Mesodermal cell (in vitro differentiated cells): ENCODE measurements around the gene TFDP2.
"Not testable (repeated sequence)": the region's sequence is repeated elsewhere in the genome, so short reads cannot be mapped to it uniquely, and the experiment has no call there.

Experiments used
- H3K27ac ChIP-seq: 2 replicates; pipeline ENCODE4 v1.7.0; 2013; ENCODE audit warnings: mild to moderate bottlenecking, low read depth, low read length, moderate library complexity; ENCODE audit not compliant: severe bottlenecking
- H3K36me3 ChIP-seq: 2 replicates; pipeline ENCODE4 v1.7.1; 2013; ENCODE audit warnings: mild to moderate bottlenecking, low read length, moderate library complexity; ENCODE audit not compliant: control insufficient read depth, insufficient read depth
- H3K4me1 ChIP-seq: one replicate; pipeline ENCODE4 v1.7.1; 2013; ENCODE audit warnings: mild to moderate bottlenecking, low read length; ENCODE audit not compliant: insufficient read depth, control insufficient read depth, poor library complexity, severe bottlenecking
- H3K4me3 ChIP-seq: 2 replicates; pipeline ENCODE4 v1.7.0; 2013; ENCODE audit warnings: low read length, control low read depth, mild to moderate bottlenecking; ENCODE audit not compliant: insufficient read depth, poor library complexity, severe bottlenecking; ENCODE audit errors: extremely low read depth
- H3K9me3 ChIP-seq: 2 replicates; pipeline ENCODE4 v1.7.1; 2013; ENCODE audit warnings: mild to moderate bottlenecking, low read length, moderate library complexity; ENCODE audit not compliant: control insufficient read depth
- WGBS, 2 experiments: methylation state at CpG; one replicate each; pipeline ENCODE4 v1.1.5; 2013; ENCODE audit warnings: missing lambda C conversion rate in 2 of 2; ENCODE audit not compliant: insufficient coverage in 2 of 2; 5-methylcytosine and 5-hydroxymethylcytosine counted together

TFDP2 gene

DNA sequence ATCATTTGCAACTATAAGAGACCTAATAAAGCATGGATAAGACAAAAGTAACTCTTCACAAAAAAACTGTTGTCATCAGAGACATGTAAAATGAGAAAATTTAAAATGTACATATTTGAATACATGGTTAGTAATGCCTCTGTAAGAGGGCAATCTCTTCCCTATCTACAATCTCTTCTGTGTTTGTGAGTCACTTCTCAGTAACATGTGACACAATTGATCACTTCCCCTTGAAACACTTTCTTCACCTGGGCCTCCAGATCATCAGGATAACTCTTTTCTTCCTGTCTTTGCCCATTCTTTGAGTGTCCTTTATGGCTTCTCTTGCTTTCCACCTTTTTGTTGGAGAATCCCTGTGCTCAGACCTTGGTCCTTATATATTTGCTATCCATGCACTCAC lies 50.4 kb downstream of the TFDP2 start:
- no peaks in the 10 kb centered on the region for H3K4me1 ChIP-seq
- H3K4me3 ChIP-seq, result no peak overlapping the region
- no peaks in the 10 kb centered on the region for H3K36me3 ChIP-seq
- no peak overlapping the region for H3K27ac ChIP-seq
- no peaks in the 10 kb centered on the region for H3K9me3 ChIP-seq

DNA sequence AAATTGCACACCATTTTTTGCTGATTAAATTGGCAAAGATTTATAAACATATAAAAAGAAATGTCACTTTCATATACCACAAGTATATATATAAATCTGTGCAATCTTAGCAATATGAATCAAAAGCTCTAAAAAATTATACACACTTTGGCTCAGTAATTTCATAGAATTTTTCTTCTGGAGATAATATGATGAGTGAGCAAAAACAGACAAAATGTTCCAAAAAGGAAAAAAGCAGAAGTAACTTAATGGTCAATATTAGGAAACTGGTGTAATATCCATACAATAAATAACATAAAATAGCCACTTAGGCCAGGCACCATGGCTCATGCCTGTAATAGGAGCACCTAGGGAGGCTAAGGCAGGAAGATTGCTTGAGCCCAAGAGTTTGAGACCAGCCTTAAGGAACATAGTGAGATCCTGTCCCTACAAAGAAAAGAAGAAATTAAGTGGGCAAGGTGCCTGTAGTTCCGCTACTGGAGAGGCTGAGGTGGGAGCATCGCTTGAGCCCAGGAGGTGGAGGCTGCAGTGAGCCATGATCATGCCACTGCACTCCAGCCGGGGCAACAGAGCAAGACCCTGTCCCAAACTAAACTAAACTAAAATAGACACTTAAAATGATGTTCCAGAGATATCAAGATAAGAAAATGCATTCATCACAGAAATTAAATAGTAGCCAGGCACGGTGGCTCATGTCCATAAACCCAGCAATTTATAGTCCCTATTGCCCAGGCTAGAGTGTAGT lies 52.1 kb downstream of the TFDP2 start:
- H3K27ac ChIP-seq, result no peak overlapping the region
- H3K9me3 ChIP-seq, result no peaks in the 10 kb centered on the region
- H3K4me3 ChIP-seq, result no peak overlapping the region
- H3K4me1 ChIP-seq, result no peaks in the 10 kb centered on the region
- H3K36me3 ChIP-seq, result no peaks in the 10 kb centered on the region
- 94 to 96% methylated on average over 2 to 3 of the region's 4 CpGs for WGBS, 2 experiments

DNA sequence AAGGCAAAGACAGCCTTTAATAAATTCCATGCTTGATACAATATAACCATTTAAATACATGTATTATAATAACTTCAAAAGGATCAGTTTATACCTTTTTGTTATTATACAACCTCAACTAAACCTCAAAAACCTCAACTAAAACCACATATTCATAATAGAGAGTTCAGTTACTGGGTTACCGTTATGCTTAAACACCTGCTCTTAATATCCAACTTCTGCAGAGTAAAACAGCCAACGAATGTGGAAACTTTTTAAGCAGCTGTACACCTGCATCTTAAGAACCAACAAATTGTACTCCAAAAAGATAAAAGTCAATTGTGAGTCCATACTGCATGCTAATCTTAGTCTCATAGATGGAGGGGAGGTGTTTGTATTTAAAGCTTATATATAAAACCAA lies 53.5 kb downstream of the TFDP2 start:
- Histone ChIP-seq H3K4me3 (no peak overlapping the region), H3K9me3 (no peaks in the 10 kb centered on the region), H3K4me1 (no peaks in the 10 kb centered on the region), H3K27ac (no peak overlapping the region), H3K36me3 (no peaks in the 10 kb centered on the region)
- whole genome bisulfite sequencing, 2 experiments, result 94 to 100% methylated on average over 2 of the region's 2 CpGs

DNA sequence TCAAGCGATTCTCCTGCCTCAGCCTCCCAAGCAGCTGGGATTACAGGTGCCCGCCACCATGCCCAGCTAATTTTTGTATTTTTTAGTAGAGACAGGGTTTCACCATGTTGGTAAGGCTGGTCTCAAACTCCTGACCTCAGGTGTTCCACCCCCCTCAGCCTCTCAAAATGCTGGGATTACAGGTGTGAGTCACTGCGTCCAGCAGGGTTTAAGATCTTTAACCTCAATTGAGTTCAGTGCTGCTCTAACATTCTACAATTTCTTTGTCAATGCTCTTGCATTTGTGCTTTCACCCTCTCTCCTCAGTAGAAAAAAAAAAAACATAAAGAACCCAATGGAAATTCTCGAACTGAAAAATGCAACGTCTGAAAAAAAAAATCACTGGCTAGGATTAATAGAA lies 60.4 kb downstream of the TFDP2 start:
- H3K36me3 ChIP-seq, H3K27ac ChIP-seq, H3K4me3 ChIP-seq, H3K9me3 ChIP-seq, H3K4me1 ChIP-seq: not testable (repeated sequence)
- 76 to 93% methylated on average over 3 to 5 of the region's 5 CpGs for WGBS, 2 experiments

DNA sequence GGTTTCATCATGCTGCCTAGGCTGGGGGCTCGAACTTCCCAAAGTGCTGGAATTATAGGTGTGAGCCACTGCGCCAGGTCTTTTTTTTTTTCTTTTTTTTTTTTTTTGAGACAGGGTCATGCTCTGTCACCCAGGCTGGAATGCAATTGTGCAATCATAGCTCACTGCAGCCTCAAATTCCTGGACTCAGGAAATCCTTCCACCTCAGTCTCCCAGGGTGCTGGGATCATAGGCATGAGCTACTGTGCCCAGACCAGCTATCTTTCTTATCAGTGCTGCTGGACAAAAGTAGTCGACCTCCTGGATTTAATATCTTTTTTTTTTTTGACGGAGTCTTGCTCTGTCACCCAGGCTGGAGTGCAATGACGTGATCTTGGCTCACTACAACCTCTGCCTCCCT lies 60.8 kb downstream of the TFDP2 start:
- H3K36me3 ChIP-seq, result no peaks in the 10 kb centered on the region
- H3K27ac ChIP-seq, result no peak overlapping the region
- WGBS, 2 experiments, result 75 to 89% methylated on average over 3 to 5 of the region's 5 CpGs
- no peaks in the 10 kb centered on the region for H3K9me3 ChIP-seq
- no peak overlapping the region for H3K4me3 ChIP-seq
- no peaks in the 10 kb centered on the region for H3K4me1 ChIP-seq

DNA sequence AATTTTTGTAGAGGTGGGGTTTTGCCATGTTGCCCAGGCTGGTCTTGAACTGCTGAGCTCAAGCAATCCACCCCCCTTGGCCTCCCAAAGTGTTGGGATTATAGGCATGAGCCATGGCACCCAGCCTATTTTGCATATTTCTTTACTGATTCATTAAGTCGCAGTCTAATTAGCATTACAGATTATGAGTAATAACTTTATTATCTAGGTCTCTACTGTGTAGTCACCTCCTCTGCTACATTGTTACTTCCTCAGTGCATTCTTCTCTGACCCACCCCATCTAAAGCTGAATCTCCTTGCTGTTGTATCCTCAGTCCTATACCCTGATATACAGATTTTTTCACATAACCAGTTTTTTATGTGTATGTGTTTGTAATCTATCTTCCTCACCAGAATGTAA lies 61.7 kb downstream of the TFDP2 start:
- H3K27ac ChIP-seq, result no peak overlapping the region
- no CpG with 5 or more reads among the region's 1 CpG for WGBS, 2 experiments
- no peaks in the 10 kb centered on the region for H3K36me3 ChIP-seq
- H3K4me3 ChIP-seq, result no peak overlapping the region
- H3K4me1 ChIP-seq, result no peaks in the 10 kb centered on the region
- H3K9me3 ChIP-seq, result no peaks in the 10 kb centered on the region

DNA sequence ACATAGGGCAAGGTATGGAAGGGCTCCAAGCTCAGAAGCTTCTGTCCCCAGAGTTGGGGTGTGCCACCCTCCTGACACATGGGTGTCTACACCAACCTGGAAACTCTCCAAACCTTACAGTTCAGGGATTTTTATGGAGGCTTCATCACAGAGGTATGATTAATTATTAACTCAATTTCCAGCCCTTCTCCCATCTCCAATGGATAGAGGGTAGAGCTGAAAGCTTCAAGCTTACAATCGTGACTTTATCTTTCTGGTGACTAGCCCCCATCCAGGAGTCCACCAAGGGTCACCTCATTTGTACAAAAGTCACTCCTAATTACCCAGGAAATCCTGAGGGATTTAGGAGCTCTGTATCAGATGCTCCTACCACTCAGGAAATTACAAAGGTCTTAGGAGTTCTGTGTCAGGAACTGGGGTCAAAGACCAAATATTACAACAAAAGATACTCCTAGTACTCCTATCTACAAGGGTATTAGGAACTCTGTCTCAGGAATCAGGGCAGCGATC lies 62.7 kb downstream of the TFDP2 start:
- no peak overlapping the region for H3K27ac ChIP-seq
- H3K36me3 ChIP-seq, result no peaks in the 10 kb centered on the region
- no peak overlapping the region for H3K4me3 ChIP-seq
- H3K9me3 ChIP-seq, result no peaks in the 10 kb centered on the region
- no peaks in the 10 kb centered on the region for H3K4me1 ChIP-seq
- no CpG with 5 or more reads among the region's 2 CpGs for WGBS, 2 experiments

DNA sequence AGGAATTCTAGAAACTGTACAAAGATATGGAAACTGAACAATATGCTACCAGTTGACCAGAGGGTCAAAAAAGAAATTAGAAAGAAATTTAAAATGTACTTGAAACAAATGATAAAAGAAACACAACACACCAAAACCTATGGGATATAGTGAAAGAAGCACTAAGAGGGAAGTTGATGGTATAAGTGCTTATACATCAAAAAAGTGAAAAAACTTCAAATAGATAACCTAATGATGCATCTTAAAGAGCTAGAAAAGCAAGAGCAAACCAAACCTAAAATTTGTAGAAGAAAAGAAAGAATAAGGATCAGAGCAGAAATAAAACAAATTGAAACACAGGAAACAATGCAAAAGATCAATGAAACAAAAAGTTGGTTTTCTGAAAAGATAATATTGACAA lies 68.2 kb downstream of the TFDP2 start:
- Histone ChIP-seq H3K4me3 (no peak overlapping the region), H3K36me3 (no peaks in the 10 kb centered on the region), H3K4me1 (no peaks in the 10 kb centered on the region)

DNA sequence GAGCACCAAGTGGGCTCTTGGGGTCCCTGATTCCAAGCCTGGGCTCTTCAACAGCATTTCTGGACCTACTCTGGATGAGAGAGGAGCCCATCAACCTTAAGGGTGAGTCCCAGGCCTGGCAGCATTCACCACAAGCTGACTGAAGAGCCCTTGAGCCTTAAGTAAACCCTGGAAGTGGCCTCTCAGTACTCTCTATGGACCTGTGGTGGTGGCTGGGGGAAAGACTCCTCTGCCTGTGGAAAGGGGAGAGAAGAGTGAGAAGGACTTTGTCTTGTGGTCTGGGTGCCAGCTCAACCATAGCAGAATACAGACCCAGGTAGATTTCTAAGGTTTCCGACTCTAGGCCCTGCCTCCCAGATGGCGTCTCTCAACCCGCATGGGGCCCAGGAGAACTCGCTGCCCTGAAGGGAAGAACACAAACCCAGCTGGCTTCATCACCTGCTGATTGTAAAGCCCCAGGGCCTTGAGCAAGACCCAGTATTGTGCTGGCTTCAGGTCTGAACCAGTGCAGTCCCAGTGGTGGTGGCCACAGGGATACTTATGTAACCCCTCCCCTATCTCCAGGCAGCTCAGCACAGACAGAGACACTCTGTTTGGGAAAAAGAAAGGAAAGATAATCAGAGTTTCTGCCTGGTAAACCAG lies 71.4 kb downstream of the TFDP2 start:
- H3K4me1 ChIP-seq, result no peaks in the 10 kb centered on the region
- H3K4me3 ChIP-seq, result no peak overlapping the region
- H3K27ac ChIP-seq, result no peak overlapping the region
- 91 to 94% methylated on average over 4 of the region's 4 CpGs for WGBS, 2 experiments
- no peaks in the 10 kb centered on the region for H3K36me3 ChIP-seq
- H3K9me3 ChIP-seq, result no peaks in the 10 kb centered on the region

More for the DNA sequence above, 68.2 kb downstream of the TFDP2 start:
- Histone ChIP-seq H3K9me3 (no peaks in the 10 kb centered on the region), H3K27ac (no peak overlapping the region)

DNA sequence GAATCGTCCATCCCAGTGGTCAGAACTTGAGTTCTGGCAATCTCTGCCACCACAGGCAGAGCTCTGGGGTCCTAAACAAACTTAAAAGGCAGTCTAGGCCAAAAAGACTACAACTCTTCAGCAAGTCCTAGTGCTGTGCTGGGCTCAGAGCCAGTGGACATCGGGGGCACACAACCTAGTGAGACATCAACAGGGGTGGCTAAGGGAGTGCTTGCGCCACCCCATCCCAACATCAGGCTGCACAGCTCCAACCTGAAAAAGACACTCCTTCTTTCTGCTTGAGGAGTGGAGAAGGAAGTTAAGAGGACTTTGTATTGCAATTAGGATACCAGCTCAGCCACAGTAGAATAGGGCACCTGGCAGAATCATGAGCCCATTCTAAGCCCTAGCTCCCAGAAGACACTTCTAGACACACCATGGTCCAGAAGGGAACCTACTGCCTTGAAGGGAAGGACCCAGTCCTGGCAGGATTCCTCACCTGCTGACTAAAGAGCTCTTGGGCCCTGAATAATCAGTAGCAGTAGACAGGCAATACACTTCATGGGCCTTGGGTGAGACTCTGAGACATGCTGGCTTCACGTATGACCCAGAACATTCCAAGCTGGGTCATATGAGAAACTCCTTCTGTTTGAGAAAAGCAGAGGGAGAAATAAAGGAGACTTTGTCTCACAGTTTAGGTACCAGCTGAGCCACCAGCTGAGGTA lies 72.0 kb downstream of the TFDP2 start:
- no peak overlapping the region for H3K27ac ChIP-seq
- no peaks in the 10 kb centered on the region for H3K36me3 ChIP-seq
- H3K4me3 ChIP-seq, result no peak overlapping the region
- 69 to 88% methylated on average over 2 of the region's 4 CpGs for WGBS, 2 experiments
- no peaks in the 10 kb centered on the region for H3K4me1 ChIP-seq
- no peaks in the 10 kb centered on the region for H3K9me3 ChIP-seq

DNA sequence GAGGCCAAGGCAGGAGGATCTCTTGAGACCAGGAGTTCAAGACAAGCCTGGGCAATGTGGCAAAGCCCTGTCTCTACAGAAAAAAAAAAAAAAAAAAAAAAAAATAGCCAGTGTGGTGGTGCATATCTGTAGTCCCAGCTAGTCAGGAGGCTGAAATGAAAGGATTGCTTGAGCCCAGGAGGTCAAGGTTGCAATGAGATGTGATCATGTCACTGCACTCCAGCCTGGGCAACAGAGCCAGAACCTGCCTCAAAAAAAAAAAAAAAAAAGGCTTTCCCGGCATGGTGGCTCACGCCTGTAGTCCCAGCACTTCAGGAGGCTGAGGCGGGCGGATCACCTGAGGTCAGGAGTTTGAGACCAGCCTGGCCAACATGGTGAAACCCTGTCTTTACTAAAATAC lies 73.7 kb downstream of the TFDP2 start:
- WGBS, 2 experiments, result 100% methylated on average over 1 of the region's 4 CpGs; no CpG with 5 or more reads in 1 of the 2 experiments
- not testable (repeated sequence) for H3K27ac ChIP-seq, H3K4me3 ChIP-seq, H3K4me1 ChIP-seq, H3K36me3 ChIP-seq, H3K9me3 ChIP-seq
